Subcutaneous adipose tissue (tissue), 4 donors: ENCODE measurements around the gene VAV3. TPM values are rescaled to one million over a fixed set of nuclear protein-coding genes. Genes with fewer than 3 reads are reported as not detected.

Experiments used
- total RNA-seq, 4 donors: library from RNA; depleted of rRNA; stranded (reverse); fragments of >200 nt; gene quantifications; one replicate each; pipeline ENCODE4 v1.1.0, GENCODE V29; 2016
- TF ChIP-seq, protein P1 (sequence below): fragments of 450-650 bp; IDR thresholded peaks from one replicate; pipeline ENCODE4 v1.5.1; 2016; ENCODE audit warnings: low read depth, mild to moderate bottlenecking, control low read depth, antibody characterized with exemption, moderate library complexity

VAV3 gene
- total RNA-seq, 4 donors from 2014 or later, result 7.0 to 13.1 (median 10.1) TPM

DNA sequence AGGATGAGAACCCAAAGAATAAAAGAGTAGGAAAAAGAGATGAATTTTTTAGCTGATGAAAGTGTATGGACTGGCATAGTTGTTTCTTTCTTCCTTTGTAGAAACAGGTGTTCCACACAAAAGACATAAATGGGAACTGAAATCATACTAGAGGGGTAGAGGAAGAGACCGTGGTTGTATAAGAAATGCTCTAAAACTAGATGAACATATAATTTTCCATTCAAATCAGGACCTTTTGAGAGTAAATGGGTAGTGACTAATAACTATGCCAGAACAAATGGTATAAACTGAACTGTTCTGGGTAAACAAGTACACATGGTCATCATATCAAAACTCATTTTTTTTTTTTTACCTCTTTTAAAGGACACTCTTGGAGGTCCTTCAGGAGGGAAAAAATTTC is 344.2 kb downstream of the VAV3 start:
- TF ChIP-seq, protein P1, sequence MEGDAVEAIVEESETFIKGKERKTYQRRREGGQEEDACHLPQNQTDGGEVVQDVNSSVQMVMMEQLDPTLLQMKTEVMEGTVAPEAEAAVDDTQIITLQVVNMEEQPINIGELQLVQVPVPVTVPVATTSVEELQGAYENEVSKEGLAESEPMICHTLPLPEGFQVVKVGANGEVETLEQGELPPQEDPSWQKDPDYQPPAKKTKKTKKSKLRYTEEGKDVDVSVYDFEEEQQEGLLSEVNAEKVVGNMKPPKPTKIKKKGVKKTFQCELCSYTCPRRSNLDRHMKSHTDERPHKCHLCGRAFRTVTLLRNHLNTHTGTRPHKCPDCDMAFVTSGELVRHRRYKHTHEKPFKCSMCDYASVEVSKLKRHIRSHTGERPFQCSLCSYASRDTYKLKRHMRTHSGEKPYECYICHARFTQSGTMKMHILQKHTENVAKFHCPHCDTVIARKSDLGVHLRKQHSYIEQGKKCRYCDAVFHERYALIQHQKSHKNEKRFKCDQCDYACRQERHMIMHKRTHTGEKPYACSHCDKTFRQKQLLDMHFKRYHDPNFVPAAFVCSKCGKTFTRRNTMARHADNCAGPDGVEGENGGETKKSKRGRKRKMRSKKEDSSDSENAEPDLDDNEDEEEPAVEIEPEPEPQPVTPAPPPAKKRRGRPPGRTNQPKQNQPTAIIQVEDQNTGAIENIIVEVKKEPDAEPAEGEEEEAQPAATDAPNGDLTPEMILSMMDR, result no peak

DNA sequence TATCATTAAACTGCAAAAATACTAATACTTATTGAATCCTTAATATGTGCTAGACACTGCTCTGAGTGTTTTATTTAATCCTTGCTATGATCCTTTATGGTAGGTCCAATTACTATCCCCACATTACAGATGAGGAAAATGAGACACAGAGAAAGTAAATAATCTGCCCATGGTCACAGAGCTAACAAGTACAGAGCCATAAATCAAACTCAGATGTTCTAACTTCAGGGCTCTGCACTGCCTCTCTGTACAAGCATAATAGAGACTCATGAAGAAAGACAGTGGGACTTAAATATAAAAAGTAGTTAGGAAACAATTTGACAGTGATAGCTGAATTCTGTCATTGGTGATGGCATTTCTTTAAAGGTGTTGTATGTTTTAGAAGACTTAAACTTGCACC is 346.4 kb downstream of the VAV3 start:
- TF ChIP-seq, protein P1, result no peak

DNA sequence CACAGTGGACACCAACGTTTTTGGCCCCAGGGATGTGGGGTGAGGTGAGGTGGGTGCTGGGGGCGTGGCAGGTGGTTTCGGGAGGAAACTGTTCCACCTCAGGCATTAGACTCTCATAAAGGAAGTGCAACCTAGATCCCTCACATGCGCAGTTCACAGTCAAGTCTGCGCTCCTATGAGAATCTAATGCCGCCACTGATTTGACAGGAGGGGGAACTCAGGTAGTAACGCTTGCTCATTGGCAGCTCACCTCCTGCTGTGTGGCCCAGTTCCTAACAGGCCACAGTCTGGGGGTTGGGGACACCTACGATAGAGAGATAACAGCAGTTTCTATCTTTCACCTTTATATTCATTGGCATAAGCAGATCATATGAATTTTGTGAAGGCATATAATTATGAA is 347.1 kb downstream of the VAV3 start:
- TF ChIP-seq, protein P1, result no peak

DNA sequence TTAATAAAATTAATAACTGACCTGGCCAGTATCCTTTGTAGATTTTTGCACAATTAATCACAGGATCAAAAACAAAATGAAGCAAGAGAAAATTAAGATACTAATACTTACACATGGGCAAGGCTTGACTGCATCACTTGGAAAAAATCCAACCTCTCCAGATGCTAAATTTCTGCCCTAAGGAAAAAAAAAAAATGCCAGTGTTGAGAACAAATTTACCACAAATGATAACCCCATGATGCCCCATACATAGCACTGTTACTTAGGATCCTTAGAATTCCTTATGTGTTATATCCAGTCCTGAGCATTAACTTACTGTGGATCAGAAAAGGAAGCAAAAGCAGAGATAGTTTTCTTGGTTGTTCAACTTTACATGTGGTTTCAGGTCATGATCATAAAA is 347.5 kb downstream of the VAV3 start:
- TF ChIP-seq, protein P1, result no peak

DNA sequence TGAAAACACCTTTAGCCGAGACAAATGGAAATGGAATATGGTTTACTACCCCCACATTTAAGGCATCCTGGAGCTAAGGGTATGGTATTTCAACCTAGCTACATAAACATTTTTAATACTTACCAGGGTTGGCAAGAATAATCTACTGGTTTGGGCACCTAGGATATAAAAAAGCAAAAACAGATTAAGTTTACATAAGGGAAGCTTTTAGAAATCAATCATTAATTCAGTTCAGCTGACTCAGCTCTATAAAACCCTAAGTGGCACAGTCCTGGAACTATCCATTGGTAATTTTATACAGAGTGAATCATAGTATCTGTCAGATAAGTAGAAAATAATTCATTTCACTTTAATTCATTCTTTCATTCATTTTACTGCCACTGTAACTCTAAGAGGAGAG is 355.2 kb downstream of the VAV3 start:
- TF ChIP-seq, protein P1, result no peak

DNA sequence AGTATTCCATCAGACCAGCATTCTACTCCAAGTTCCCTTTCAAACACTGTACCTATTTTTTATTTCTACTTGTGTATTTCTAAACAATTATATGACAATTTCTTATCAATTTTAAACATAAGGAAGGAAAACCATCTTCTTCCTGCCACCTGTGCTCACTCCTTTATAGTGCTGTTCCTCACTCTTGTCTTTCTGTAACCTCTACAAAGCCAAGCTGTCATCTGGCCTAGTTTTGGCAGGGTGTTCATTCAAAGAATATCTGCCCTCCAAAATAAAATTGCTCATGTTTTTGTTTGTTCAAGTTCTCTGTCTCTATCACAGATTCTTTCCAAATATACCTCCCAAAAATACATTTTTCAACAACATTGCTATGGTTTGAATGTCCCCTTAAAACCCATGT is 360.2 kb downstream of the VAV3 start:
- TF ChIP-seq, protein P1, result no peak

DNA sequence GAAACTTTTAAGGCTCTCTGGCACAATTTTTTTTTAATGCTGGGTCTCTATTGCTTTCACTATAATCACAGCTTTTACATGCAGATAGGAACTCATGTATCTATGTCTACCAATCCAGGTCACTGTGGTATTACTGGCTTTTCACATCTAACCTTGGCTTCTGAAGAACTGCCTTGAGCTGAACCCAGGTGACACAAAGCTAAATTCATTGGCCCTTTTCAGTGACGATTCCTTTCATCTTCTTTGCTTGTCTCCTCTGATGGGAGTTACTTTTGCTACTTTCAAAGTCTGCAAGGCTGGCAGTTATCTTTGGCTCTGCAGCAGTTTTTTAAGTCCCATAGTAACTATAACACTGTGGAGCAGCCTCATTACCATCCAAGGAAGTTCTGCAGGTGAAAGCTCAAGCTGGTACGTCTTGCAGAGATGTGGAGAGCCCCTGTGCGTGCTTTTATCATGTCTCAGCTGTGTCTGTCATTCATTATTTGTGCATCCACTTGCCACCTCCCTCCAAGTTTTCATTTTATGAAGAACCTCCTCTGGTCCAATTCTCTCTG is 364.3 kb downstream of the VAV3 start:
- TF ChIP-seq, protein P1, result no peak
